Fibroblast of the aortic adventitia (primary cell): ENCODE data around the gene CYP2E1. TPM values are rescaled to one million over a fixed set of nuclear protein-coding genes. Genes with fewer than 3 reads are reported as not detected.

Experiments used
- DNase-seq: peaks from one replicate; pipeline ENCODE4 v3.0.0-alpha.2; 2010; ENCODE audit warnings: low read depth
- H3K4me3 ChIP-seq: 2 replicates; pipeline ENCODE4 v1.5.1; 2011; ENCODE audit warnings: low read depth, mild to moderate bottlenecking, control low read depth, low read length, moderate library complexity
- CTCF ChIP-seq: IDR thresholded peaks from 2 replicates; pipeline ENCODE4 v1.5.1; 2011; ENCODE audit warnings: mild to moderate bottlenecking, low read length, control low read depth, inconsistent platforms; ENCODE audit not compliant: insufficient read depth
- total RNA-seq: library from RNA; depleted of rRNA; stranded (reverse); fragments of >200 nt; gene quantifications from 2 replicates; pipeline ENCODE4 v1.2.3, GENCODE V29; 2012; ENCODE audit warnings: low replicate concordance

CYP2E1 gene
- total RNA-seq, 1 donor = 0.36 TPM

- no peak overlapping the region for H3K4me3 ChIP-seq
- no peak for DNase-seq
- no peak for TF ChIP-seq CTCF
These were observed 1.2 kb downstream of the CYP2E1 start for GRCh38 chr10:133528296-133528844.

GRCh38 chr10:133528845-133529575 lies 1.8 kb downstream of the CYP2E1 start:
- peak overlapping the region; percentile 13 for H3K4me3 ChIP-seq
- no peak for TF ChIP-seq CTCF
- DNase-seq = peak; percentile 30

GRCh38 chr10:133529576-133529946 lies 2.4 kb downstream of the CYP2E1 start:
- no peak overlapping the region for H3K4me3 ChIP-seq
- DNase-seq = no peak
- TF ChIP-seq CTCF = no peak

- DNase-seq = no peak
- no peak overlapping the region for H3K4me3 ChIP-seq
- no peak for TF ChIP-seq CTCF
These were observed 3.3 kb downstream of the CYP2E1 start for GRCh38 chr10:133530506-133530905.

GRCh38 chr10:133532871-133533270 lies 5.7 kb downstream of the CYP2E1 start:
- no peak for TF ChIP-seq CTCF
- no peak for DNase-seq
- no peak overlapping the region for H3K4me3 ChIP-seq

GRCh38 chr10:133534417-133534816 lies 7.3 kb downstream of the CYP2E1 start:
- TF ChIP-seq CTCF = no peak
- H3K4me3 ChIP-seq = no peak overlapping the region
- no peak for DNase-seq
